Activated gamma-delta T cell (primary cell): ENCODE results near the gene ENO4.

Experiments used
- DNase-seq: peaks from one replicate; lab custom pipeline; 2025; lab: John Stamatoyannopoulos, UW

Gene ENO4

DNA sequence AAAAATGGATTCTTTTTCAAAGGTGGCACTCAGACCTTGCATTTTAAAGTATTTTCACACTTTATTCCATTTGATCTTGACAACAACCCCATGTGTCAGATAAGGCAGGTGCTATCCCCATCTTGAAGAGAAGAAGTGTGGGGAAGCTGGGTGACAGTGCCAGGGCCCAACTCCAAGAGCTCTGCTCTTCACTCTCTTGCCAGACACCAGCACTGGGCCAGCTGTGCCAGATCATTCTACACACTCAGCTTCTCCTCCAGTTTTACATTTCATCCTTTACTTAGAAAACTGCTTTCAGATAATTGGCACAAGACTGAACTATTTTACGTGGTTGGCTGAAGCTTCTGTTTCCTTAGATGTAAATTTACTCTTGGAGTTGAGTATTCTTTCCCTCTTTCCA, 64.4 kb downstream of the ENO4 start:
- no peak for DNase-seq

DNA sequence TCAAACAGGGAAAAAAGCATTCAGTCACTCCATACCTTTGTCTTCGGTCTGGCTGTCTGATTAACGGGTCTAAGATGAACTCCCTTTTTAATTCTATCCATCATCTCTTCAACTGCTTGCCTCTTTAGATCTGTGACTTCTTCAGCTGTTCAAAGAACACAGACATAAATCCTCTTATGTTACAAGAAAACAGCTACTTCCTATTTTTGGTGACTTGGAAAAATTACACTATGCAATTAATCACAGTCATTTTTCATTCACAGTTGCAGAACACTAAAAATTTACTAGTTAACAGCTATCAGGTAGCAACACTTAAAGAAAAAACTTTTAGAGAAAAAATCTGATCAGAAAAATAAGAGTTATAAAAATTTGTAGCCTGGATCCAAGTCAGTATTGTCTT, 66.0 kb downstream of the ENO4 start:
- DNase-seq, result no peak

DNA sequence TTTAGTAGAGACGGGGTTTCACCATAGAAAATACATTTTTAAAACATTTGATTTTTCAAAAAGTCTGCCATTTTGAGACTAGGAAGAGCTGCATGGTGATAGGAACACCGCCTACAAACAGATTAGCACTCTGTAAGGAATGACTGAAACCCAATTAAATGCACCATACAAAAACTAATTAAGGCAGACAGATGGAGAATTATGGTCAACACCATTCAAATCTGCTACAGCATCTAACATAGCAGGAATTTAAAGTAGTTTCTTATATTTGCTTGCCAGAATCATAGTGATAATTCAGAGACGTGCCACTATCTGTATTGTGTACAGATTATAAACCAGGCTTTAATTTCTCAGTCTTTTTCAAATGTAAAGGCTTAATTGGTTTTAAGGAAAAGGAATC, 68.2 kb downstream of the ENO4 start:
- DNase-seq, result no peak

DNA sequence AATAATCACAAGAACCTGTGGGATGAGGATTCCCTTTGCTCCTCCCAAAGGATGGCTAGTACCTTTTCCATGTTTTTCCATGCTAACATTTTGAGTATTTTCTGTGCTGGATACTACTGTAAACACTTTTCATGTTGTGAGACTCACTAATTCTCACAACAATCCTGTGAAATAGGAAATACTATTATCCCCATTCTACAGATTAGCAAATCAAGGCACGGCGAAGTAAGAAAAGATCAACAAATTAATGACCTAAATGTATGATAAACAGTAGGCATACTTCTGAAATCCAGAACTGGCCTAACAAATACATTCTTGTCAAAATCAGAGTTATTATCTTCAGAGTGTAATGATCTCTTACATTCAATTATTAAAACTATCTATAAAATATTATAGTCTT, 69.3 kb downstream of the ENO4 start:
- DNase-seq, result no peak

DNA sequence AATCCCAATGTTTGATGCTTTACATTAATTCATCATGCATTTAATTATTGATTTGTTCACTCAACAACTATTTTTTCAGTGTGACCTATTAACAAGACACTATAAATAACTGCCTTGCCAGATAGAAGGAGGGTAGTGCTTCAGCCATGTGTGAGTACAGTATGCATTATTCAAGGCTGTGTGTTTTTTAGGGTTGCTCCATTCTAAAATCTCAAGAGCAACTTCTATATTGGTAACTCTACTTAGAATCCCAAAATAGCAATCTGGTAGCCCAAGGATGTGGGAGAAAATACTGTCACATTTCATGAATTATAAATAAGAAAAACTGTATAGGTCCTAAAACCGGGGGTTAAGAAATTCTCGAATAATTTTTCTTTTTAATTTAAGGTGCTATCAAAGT, 69.9 kb downstream of the ENO4 start:
- DNase-seq, result no peak

DNA sequence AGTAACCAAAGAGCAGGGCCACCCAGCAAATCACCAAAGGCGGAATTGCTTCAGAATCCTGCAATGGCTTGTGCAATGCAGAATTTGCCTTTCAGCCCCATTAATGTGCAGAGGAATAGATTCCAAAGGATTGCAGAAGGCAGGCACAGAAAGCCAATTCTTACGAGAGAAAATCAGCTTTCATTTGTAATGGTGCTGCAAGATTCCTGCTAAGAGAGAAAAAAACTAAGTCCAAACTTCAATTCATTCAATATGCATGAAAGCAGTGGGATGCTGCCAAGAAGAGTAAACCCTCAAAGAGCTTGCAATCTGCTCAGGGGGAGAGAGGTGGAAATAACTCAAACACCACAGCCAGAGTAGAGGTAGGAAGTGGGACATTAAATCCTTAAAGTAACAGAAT, 70.4 kb downstream of the ENO4 start:
- DNase-seq, result no peak

DNA sequence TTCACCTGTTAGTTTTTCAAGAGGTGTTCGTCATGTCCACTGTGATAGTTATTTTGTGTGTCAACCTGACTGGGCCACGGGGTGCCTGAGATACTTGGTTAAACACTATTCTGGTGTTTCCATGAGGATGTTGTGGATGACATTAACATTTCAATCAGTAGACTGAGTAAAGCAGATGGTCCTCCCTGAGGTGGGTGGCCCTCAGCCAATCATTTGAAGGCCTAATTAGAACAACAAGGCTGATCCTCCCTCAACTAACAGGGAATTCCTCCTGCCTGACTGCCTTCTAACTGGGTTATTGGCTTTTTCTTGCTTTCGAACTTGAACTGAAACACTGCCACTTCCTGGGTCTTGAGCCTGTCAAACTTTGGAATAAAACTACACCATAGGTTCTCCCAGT, 75.8 kb downstream of the ENO4 start:
- no peak for DNase-seq

DNA sequence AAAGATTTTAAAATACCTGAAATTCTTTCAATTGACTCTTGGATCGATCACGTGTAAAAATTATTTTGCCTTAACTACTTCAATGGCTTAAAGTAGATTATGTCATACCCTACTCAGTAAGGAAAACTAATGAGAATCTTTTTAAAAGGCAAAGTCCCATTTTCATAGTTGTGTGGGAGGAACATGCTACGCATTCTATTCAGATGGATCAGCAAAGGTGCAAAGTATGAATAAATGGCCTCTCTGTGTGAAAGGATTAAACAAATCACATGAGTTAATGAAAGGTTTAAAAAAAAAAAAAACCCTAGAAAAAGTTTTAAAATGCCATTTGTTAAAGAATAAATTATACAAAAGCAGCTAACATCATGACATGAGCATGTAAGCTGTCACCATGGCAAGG, 77.1 kb downstream of the ENO4 start:
- no peak for DNase-seq

DNA sequence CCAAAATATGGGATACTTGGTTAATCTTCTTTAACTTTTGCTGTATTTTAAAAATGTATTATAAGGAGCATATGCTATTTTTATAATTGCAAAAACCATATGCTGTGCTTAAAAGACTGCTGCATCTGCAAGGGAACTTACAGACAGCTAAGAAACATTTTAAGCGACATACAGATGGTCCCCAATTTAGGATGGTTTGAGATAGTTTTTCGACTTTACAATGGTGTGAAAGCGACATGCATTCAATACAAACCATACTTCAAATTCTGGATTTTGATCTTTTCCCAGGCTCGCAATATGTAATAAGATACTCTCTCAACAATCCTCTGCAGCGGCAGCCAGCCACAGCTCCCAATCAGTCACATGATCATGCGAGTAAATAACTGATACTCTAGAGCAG, 82.5 kb downstream of the ENO4 start:
- no peak for DNase-seq
